Kidney epithelial cell (primary cell): ENCODE data around the gene ADAMTS3. TPM values are rescaled to one million over a fixed set of nuclear protein-coding genes. Genes with fewer than 3 reads are reported as not detected.

Source experiments
- DNase-seq: peaks from one replicate; pipeline ENCODE4 v3.0.0-alpha.2; 2010; ENCODE audit warnings: low read depth
- H3K27me3 ChIP-seq: 2 replicates; pipeline ENCODE4 v1.6.0; 2011; ENCODE audit warnings: low read length; ENCODE audit not compliant: control insufficient read depth, insufficient read depth
- H3K36me3 ChIP-seq: 2 replicates; pipeline ENCODE4 v1.5.1; 2011; ENCODE audit warnings: low read length; ENCODE audit not compliant: control insufficient read depth, insufficient read depth
- H3K4me3 ChIP-seq: 2 replicates; pipeline ENCODE4 v1.5.1; 2011; ENCODE audit warnings: low read depth, mild to moderate bottlenecking, control low read depth, low read length
- total RNA-seq: library from RNA; depleted of rRNA; stranded (reverse); fragments of >200 nt; gene quantifications from 2 replicates; pipeline ENCODE4 v1.2.3, GENCODE V29; 2015
- TF ChIP-seq, protein P1 (sequence below): IDR thresholded peaks from 2 replicates; pipeline ENCODE4 v1.5.1; 2011; ENCODE audit warnings: mild to moderate bottlenecking, moderate library complexity, low read length, control low read depth, inconsistent platforms; ENCODE audit not compliant: insufficient read depth, poor library complexity, severe bottlenecking

Gene ADAMTS3
- total RNA-seq, 1 donor from 2014 or later: 3.5 TPM

GRCh38 chr4:72374159-72374558 lies 194.9 kb downstream of the ADAMTS3 start:
- Histone ChIP-seq H3K4me3 (no peak overlapping the region), H3K27me3 (no peaks in the 10 kb centered on the region), H3K36me3 (no peaks in the 10 kb centered on the region)
- no peak for DNase-seq
- TF ChIP-seq, protein P1, sequence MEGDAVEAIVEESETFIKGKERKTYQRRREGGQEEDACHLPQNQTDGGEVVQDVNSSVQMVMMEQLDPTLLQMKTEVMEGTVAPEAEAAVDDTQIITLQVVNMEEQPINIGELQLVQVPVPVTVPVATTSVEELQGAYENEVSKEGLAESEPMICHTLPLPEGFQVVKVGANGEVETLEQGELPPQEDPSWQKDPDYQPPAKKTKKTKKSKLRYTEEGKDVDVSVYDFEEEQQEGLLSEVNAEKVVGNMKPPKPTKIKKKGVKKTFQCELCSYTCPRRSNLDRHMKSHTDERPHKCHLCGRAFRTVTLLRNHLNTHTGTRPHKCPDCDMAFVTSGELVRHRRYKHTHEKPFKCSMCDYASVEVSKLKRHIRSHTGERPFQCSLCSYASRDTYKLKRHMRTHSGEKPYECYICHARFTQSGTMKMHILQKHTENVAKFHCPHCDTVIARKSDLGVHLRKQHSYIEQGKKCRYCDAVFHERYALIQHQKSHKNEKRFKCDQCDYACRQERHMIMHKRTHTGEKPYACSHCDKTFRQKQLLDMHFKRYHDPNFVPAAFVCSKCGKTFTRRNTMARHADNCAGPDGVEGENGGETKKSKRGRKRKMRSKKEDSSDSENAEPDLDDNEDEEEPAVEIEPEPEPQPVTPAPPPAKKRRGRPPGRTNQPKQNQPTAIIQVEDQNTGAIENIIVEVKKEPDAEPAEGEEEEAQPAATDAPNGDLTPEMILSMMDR: no peak

DNA sequence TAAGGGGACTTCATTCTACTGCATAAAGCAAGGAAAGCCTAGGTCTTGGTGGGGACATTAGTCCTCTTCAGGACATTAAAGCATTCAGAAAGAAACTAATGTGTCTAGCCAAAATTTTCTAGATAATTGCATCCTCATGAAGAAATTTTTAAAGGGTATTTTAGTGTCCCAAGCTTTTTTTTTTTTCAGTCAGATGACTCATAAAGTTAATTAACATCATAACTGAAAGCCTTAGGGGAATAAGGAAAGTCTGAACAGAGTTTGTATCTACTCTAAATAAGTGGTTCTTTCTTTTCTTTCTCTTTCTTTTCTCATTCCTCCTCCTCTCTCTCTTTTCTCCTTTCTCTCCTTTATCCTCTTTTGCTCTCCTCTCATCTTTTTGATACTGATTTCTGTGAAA lies 202.4 kb downstream of the ADAMTS3 start:
- no peak for DNase-seq
- no peaks in the 10 kb centered on the region for H3K36me3 ChIP-seq

DNA sequence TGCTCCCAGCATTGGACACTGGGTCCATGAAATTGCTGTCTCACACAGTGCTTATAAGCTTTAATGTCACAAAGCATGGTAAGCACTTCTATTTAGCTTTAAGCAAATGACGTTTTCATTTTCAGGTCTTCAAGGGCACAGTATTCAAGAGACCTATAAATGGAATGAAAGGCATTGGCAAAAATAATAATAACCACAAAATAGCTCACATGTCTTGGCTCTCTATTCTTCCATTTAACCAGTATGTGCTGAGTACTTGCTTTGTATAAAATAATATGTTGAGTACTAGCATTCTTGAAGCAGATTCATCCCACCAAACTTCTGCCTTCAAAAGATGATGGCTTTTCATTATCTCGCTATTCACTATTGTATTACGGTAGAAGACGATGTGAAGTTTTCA lies 203.0 kb downstream of the ADAMTS3 start:
- H3K4me3 ChIP-seq: no peak overlapping the region
- TF ChIP-seq, protein P1: no peak
- H3K36me3 ChIP-seq: no peaks in the 10 kb centered on the region
- no peaks in the 10 kb centered on the region for H3K27me3 ChIP-seq
- DNase-seq: no peak

More for the DNA sequence above, 202.4 kb downstream of the ADAMTS3 start:
- TF ChIP-seq, protein P1: no peak
- no peak overlapping the region for H3K4me3 ChIP-seq
- H3K27me3 ChIP-seq: no peaks in the 10 kb centered on the region

- Histone ChIP-seq H3K4me3 (no peak overlapping the region), H3K27me3 (no peaks in the 10 kb centered on the region), H3K36me3 (no peaks in the 10 kb centered on the region)
- TF ChIP-seq, protein P1: no peak
- DNase-seq: no peak
Measured at GRCh38 chr4:72365016-72365415, 204.0 kb downstream of the ADAMTS3 start.

DNA sequence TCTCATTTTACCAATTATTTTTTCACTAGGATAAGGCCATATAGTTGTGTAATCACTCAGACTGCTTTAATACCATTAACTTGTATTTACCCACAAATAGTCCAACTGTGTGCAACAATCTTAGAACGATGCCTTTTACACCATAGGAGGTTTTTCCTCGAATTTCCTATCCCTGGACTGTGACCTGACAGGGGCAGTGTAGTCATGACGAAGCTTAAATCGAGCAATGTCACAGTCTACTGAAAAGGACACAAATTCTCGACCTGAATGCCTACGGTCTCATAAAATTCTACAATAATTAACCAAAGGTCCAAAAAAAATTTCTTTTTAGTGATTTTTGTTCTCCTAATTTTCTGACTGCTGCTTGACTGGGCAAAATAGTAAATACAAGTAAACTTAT lies 208.9 kb downstream of the ADAMTS3 start:
- TF ChIP-seq, protein P1: no peak
- H3K36me3 ChIP-seq: no peaks in the 10 kb centered on the region
- no peak for DNase-seq
- no peaks in the 10 kb centered on the region for H3K27me3 ChIP-seq
- no peak overlapping the region for H3K4me3 ChIP-seq

DNA sequence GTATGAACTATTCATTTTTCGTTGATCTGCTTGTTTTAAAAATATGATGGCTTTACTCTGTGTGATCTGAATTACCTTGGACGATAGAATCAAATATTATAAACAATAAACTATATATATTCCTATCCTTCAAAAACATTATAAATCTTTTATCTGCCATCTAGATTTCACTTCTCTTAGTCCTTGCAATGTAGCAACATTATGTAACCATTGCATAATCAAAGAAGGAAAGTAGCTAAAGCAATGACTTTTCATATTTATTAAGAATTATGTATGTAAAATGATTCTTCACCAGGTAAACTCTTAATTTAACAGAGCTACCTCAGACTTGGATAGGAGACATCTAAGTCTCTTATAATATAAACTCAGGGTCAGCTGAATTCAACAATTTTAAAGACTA lies 210.5 kb downstream of the ADAMTS3 start:
- Histone ChIP-seq H3K4me3 (no peak overlapping the region), H3K36me3 (no peaks in the 10 kb centered on the region), H3K27me3 (no peaks in the 10 kb centered on the region)
- TF ChIP-seq, protein P1: no peak
- DNase-seq: no peak
